Measurements from ENCODE around the gene SH3GL3. TPM values are rescaled to one million over a fixed set of nuclear protein-coding genes. Genes with fewer than 3 reads are reported as not detected.

The SH3GL3 gene
- total RNA-seq, 1 experiment from 2014 or later, result 7.0 TPM

DNA sequence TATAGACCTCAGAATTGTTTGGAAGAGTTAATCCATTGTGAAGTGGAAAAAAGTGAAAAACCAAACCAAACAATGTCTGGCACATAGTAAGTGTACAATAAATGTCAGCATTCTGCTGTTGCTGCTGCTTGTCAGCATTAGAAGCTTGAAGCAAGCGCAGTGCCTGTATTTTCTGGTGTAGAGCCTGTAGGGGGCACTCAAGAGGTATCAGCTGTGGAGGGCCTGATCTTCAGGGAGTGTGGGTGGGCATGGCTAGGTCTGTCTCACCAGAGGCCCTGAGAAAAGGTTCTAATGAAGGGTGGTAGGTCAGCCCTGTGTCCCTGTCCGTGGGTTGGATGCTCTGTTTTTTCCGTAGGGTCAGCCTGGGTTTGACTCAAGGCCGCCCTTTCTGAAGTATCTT, 210.4 kb downstream of the SH3GL3 start:
- no peaks in the 10 kb centered on the region for H3K36me3 ChIP-seq (replicated peaks; ENCODE audit: control insufficient read depth, insufficient read depth, low read length)

DNA sequence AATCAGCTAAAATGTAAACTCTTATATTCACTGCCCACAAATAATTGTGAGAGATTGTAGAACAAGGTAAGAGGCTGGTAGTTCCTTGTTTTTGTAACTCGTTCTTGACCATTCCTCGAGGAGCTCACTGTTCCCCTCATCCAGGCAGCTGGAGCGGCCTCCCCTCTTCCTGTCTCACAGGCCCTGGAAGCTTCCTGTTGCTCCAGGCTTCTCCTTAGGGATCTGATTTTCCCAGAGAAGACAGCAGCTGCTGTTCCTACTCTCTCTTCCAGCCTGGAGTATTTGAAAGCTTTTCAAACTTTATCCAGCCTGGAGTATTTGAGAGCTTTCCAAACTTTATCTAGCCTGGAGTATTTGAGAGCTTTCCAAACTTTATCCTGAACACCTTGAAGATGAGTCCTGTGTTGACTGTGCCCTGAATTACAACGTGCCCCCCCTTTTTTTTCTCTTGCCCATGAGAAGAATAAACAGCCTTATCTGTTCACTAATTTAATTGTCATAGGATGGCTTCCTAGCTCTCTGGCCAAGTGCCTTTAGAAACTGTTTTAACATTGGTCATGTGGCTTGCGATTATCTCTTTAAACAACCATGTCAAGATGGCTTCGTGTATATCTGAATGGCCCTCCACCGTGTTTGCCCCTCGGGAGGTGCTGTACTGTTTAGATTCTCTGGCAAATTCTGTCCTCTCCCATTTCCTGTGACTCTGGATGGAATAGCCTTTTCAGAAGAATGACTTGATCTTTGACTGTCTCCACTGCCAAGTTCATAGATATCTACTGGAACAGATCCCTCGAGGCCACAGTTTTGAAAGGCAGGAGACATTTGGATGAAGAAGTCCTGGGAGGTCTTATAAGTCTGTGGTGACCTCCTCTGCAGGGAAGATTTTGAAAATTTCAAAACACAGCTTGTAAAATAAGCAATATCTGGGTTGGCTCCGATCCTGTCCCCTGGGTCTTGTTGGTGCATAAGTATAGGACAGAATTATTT, 211.6 kb downstream of the SH3GL3 start:
- no peak overlapping the region for H3K4me3 ChIP-seq (ENCODE audit: insufficient read depth, low read depth, low read length)
- no peaks in the 10 kb centered on the region for H3K36me3 ChIP-seq (replicated peaks; ENCODE audit: control insufficient read depth, insufficient read depth, low read length)
- DNase-seq, result no peak
- H3K27me3 ChIP-seq (ENCODE audit: control insufficient read depth, insufficient read depth, low read length), result peaks cover 23% of the 10 kb centered on the region

More for the DNA sequence above, 210.4 kb downstream of the SH3GL3 start:
- Histone ChIP-seq H3K4me3 (ENCODE audit: insufficient read depth, low read depth, low read length) (no peak overlapping the region), H3K27me3 (ENCODE audit: control insufficient read depth, insufficient read depth, low read length) (peaks cover 31% of the 10 kb centered on the region)
- peak; percentile 68 for DNase-seq

DNA sequence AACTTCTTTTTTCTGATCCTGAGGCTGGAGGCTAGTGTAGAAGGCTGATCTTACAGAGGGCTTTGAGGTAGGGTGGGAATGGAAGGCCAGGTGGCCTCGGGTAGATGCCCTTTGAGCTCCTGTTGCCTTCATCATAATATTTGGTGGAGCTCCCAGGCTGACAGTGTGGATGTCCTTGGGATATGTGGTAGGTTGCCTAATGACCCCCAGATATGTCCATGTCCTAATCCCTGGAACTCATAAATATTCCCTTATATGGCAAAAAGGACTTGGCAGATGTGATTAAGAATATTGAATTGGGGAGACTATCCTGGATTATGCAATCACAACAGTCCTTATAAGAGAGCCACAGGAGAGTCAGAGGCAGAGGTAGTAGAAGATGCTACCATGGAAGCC, 212.3 kb downstream of the SH3GL3 start:
- no peak overlapping the region for H3K4me3 ChIP-seq (ENCODE audit: insufficient read depth, low read depth, low read length)
- DNase-seq, result no peak

DNA sequence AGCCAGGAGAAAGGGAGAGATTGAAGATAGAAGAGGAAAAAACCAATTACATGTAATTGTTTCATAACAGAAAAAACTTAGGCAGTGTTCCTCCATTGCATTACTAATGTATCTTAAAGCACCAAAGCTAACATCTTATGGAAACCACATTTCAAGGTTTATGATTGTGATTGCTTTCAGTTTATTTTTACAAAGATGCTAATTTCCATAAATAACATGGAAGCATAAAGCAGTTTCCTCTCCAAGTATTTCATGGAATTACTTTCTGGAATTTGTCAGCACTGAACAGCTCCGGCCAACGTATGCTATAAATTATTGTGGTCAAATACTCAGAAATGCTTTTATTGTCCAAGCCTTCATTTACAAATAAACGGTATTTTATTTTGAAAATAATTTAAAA, 218.3 kb downstream of the SH3GL3 start:
- no peak for DNase-seq
- Histone ChIP-seq H3K4me3 (ENCODE audit: insufficient read depth, low read depth, low read length) (no peak overlapping the region), H3K27me3 (ENCODE audit: control insufficient read depth, insufficient read depth, low read length) (no peaks in the 10 kb centered on the region), H3K36me3 (replicated peaks; ENCODE audit: control insufficient read depth, insufficient read depth, low read length) (no peaks in the 10 kb centered on the region)

More for the DNA sequence above, 212.3 kb downstream of the SH3GL3 start:
- Histone ChIP-seq H3K36me3 (replicated peaks; ENCODE audit: control insufficient read depth, insufficient read depth, low read length) (no peaks in the 10 kb centered on the region), H3K27me3 (ENCODE audit: control insufficient read depth, insufficient read depth, low read length) (peaks cover 18% of the 10 kb centered on the region)

Other genes with a start within 250 kb of the SH3GL3 start
- gene HDGFL3, start 239.5 kb upstream of the SH3GL3 start, total RNA-seq (2014; rRNA removed; shearing (Covaris generic)), result 39.0 and 68.0 TPM in 2 replicates
- gene BNC1, start 162.7 kb upstream of the SH3GL3 start, total RNA-seq (2014; rRNA removed; shearing (Covaris generic)), result 0.03 TPM in 1 of 2 replicates, not detected in the other
- gene ADAMTSL3, start 206.8 kb downstream of the SH3GL3 start, total RNA-seq (2014; rRNA removed; shearing (Covaris generic)), result 0.48 and 0.67 TPM in 2 replicates

Measured in H7 (cell line).